Keratinocyte (primary cell): ENCODE data around the gene HTRA3. TPM values are rescaled to one million over a fixed set of nuclear protein-coding genes. Genes with fewer than 3 reads are reported as not detected.

ENCODE experiments used
- DNase-seq: peaks from one replicate; pipeline ENCODE4 v3.0.0-alpha.2; 2011; ENCODE audit warnings: low read depth, missing footprints, low spot score
- FAIRE-seq: peaks from 2 replicates; lab custom pipeline; 2011; peaks lifted over from hg19 to GRCh38; lab: Jason Lieb, UNC
- H2AFZ ChIP-seq: 2 replicates; pipeline ENCODE4 v1.6.0; 2012; ENCODE audit warnings: low read length, control low read depth, inconsistent platforms; ENCODE audit not compliant: control insufficient read depth
- H3K27ac ChIP-seq: 2 replicates; pipeline ENCODE4 v1.5.1; 2011; ENCODE audit warnings: low read length; ENCODE audit not compliant: control insufficient read depth, insufficient read depth
- H3K27me3 ChIP-seq: 3 replicates; pipeline ENCODE4 v1.6.0; 2011; ENCODE audit warnings: low read length; ENCODE audit not compliant: control insufficient read depth, insufficient read depth; ENCODE audit errors: extremely low read depth
- H3K36me3 ChIP-seq, 2 experiments: 2 replicates in 1 of 2; 3 replicates in 1 of 2; pipeline ENCODE4 v1.5.1; 2011; ENCODE audit warnings: low read length in 2 of 2, mild to moderate bottlenecking in 1 of 2; ENCODE audit not compliant: control insufficient read depth in 2 of 2, insufficient read depth in 2 of 2; ENCODE audit errors: extremely low read depth in 1 of 2
- H3K4me1 ChIP-seq: 3 replicates; pipeline ENCODE4 v1.5.1; 2011; ENCODE audit warnings: low read length; ENCODE audit not compliant: control insufficient read depth, insufficient read depth; ENCODE audit errors: extremely low read depth
- H3K4me2 ChIP-seq: 3 replicates; pipeline ENCODE4 v1.6.0; 2011; ENCODE audit warnings: low read depth, low read length; ENCODE audit not compliant: control insufficient read depth, insufficient read depth; ENCODE audit errors: extremely low read depth
- H3K4me3 ChIP-seq, 3 experiments: fragments of 200-600 bp in 1 of 3; sonication (generic) in 1 of 3; 2 replicates in 2 of 3; 3 replicates in 1 of 3; pipeline ENCODE4 v1.5.1; 2011 to 2016; ENCODE audit warnings: low read length in 3 of 3, mild to moderate bottlenecking in 3 of 3, control low read depth in 2 of 3, inconsistent platforms in 1 of 3, low read depth in 1 of 3, mixed read lengths in 1 of 3, mixed run types in 1 of 3, moderate library complexity in 1 of 3; ENCODE audit not compliant: control insufficient read depth in 2 of 3, insufficient read depth in 2 of 3; ENCODE audit errors: extremely low read depth in 1 of 3
- H3K79me2 ChIP-seq: 2 replicates; pipeline ENCODE4 v1.6.0; 2012; ENCODE audit warnings: low read length; ENCODE audit not compliant: control insufficient read depth, insufficient read depth
- H3K9ac ChIP-seq: 3 replicates; pipeline ENCODE4 v1.6.0; 2011; ENCODE audit warnings: low read length; ENCODE audit not compliant: control insufficient read depth, insufficient read depth; ENCODE audit errors: extremely low read depth
- H3K9me1 ChIP-seq: 3 replicates; pipeline ENCODE4 v1.6.0; 2011; ENCODE audit warnings: low read length; ENCODE audit not compliant: control insufficient read depth, insufficient read depth; ENCODE audit errors: extremely low read depth
- H3K9me3 ChIP-seq: 2 replicates; pipeline ENCODE4 v1.5.1; 2012; ENCODE audit warnings: low read depth, low read length; ENCODE audit not compliant: control insufficient read depth
- H4K20me1 ChIP-seq: 3 replicates; pipeline ENCODE4 v1.6.0; 2011; ENCODE audit warnings: low read length; ENCODE audit not compliant: control insufficient read depth, insufficient read depth; ENCODE audit errors: extremely low read depth
- EZH2 ChIP-seq: IDR thresholded peaks from one replicate; pipeline ENCODE4 v1.6.1; 2012; ENCODE audit warnings: inconsistent platforms, mild to moderate bottlenecking, low read length, moderate library complexity
- dilution Hi-C: fragments of 300-500 bp; cut with MboI; formaldehyde crosslinking; loops from one replicate; pipeline ENCODE4 v1.7.0; 2020; ENCODE audit warnings: low sequenced_read_pairs; ENCODE audit not compliant: extremely low pct_ligation_motif_present
- polyA plus RNA-seq, 5 experiments: library from polyadenylated mRNA; depleted of rRNA in 3 of 5; stranded (reverse) in 3 of 5; stranded (forward) in 1 of 5; unstranded in 1 of 5; fragments of >200 nt; gene quantifications; 1 replicate in 1 of 5; 2 replicates in 3 of 5; 3 replicates in 1 of 5; pipeline versions ENCODE4 v1.2.1 to v1.2.3, GENCODE V29; 2011 to 2012; ENCODE audit warnings: missing spikeins in 2 of 5, low read depth in 1 of 5, low replicate concordance in 1 of 5
- TF ChIP-seq, protein P1 (sequence below), 3 experiments: IDR thresholded peaks in 1 of 3; conservative IDR thresholded peaks in 1 of 3; optimal IDR thresholded peaks in 1 of 3; 2 replicates in 2 of 3; 3 replicates in 1 of 3; pipeline versions ENCODE3 to v1.5.1; 2011; ENCODE audit warnings: low read length in 3 of 3, mild to moderate bottlenecking in 3 of 3, moderate library complexity in 2 of 3, control low read depth in 1 of 3, inconsistent platforms in 1 of 3; ENCODE audit not compliant: insufficient read depth in 2 of 3; ENCODE audit errors: extremely low read depth in 1 of 3

Gene HTRA3
- polyA plus RNA-seq, 1 donor (not counting 4 experiments of a cell fraction or from before 2014, with no cell fraction given): not detected

DNA sequence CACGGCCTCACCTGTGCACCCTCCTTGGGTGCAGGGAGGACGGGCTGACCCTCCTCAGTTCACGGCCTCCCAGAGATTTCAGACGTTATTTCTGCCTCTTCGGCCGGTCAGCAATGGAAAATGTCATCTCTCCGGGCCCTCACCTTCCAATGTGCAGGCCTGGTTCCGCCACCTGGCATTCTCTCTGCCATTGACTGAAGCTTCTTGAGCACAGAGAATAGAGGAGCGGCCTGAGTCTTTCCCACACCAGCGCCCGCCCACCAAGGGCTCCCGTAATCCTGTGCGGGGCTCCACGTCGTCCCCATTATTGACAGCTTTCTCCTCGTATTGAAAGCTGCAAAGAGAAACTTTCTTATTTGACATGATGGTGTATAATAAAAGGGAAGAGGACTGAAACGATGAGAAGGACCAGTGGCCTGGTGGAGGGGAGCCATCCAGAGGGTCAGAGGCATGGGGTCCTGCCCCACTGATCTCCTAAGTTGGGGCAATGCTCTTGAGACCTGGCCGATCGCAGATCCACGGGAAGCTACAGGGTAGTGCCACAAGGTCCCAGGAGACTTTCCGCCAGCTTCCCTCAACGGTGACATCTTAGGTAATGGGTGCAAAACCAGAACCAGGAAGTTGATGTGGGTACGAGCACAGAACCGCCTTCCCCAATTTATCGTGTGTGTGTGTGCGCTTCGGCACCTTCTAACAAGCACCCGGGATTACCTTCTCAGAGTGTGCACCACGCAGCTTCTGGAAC lies 20.6 kb downstream of the HTRA3 start:
- no peak for DNase-seq

DNA sequence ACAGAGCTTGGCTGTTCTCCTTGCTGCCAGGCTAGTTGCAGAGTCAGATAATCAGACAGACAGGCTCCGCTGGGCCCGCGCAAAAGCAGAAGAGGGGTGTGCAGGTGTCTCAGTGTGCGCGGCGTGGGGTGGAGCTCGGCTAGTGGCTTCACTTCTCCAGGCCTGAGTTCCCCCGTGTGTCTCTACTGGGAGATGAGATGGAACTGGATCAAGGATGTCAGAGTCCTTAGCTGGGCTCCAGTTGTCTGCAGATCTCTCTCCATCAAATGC lies 21.1 kb downstream of the HTRA3 start:
- no peak for TF ChIP-seq EZH2
- TF ChIP-seq, protein P1, sequence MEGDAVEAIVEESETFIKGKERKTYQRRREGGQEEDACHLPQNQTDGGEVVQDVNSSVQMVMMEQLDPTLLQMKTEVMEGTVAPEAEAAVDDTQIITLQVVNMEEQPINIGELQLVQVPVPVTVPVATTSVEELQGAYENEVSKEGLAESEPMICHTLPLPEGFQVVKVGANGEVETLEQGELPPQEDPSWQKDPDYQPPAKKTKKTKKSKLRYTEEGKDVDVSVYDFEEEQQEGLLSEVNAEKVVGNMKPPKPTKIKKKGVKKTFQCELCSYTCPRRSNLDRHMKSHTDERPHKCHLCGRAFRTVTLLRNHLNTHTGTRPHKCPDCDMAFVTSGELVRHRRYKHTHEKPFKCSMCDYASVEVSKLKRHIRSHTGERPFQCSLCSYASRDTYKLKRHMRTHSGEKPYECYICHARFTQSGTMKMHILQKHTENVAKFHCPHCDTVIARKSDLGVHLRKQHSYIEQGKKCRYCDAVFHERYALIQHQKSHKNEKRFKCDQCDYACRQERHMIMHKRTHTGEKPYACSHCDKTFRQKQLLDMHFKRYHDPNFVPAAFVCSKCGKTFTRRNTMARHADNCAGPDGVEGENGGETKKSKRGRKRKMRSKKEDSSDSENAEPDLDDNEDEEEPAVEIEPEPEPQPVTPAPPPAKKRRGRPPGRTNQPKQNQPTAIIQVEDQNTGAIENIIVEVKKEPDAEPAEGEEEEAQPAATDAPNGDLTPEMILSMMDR (optimal IDR thresholded peaks at IDR 0.05 in 1 of 3, IDR thresholded peaks at IDR 0.05 in 1 of 3, conservative IDR thresholded peaks at IDR 0.05 in 1 of 3; ENCODE audit: extremely low read depth in 1 of 3, insufficient read depth in 2 of 3, low read length in 3 of 3): no peak

More for the DNA sequence above, 20.6 kb downstream of the HTRA3 start:
- no peaks in the 10 kb centered on the region for H3K4me1 ChIP-seq
- H3K9ac ChIP-seq: no peak overlapping the region
- H3K9me1 ChIP-seq: no peaks in the 10 kb centered on the region
- H3K27ac ChIP-seq: no peak overlapping the region
- no peak overlapping the region for H2AFZ ChIP-seq
- no peak for FAIRE-seq
- peaks cover 11% of the 10 kb centered on the region for H3K27me3 ChIP-seq
- H3K79me2 ChIP-seq: no peaks in the 10 kb centered on the region
- H3K4me2 ChIP-seq: no peak overlapping the region
- H4K20me1 ChIP-seq: no peaks in the 10 kb centered on the region
- H3K4me3 ChIP-seq: no peak overlapping the region
- TF ChIP-seq, protein P1 (optimal IDR thresholded peaks at IDR 0.05 in 1 of 3, IDR thresholded peaks at IDR 0.05 in 1 of 3, conservative IDR thresholded peaks at IDR 0.05 in 1 of 3; ENCODE audit: extremely low read depth in 1 of 3, insufficient read depth in 2 of 3, low read length in 3 of 3): no peak
- no peak for TF ChIP-seq EZH2
- no peaks in the 10 kb centered on the region for H3K36me3 ChIP-seq
- dilution Hi-C loops: no loop called here
- no peaks in the 10 kb centered on the region for H3K9me3 ChIP-seq

More for the DNA sequence above, 21.1 kb downstream of the HTRA3 start:
- H3K9me1 ChIP-seq: no peaks in the 10 kb centered on the region
- no peaks in the 10 kb centered on the region for H3K36me3 ChIP-seq
- peaks cover 7% of the 10 kb centered on the region for H3K27me3 ChIP-seq
- DNase-seq (no peak), FAIRE-seq (no peak)
- H3K4me1 ChIP-seq: no peaks in the 10 kb centered on the region
- no peaks in the 10 kb centered on the region for H4K20me1 ChIP-seq
- H3K9me3 ChIP-seq: no peaks in the 10 kb centered on the region
- no peak overlapping the region for H3K4me2 ChIP-seq
- no peak overlapping the region for H3K4me3 ChIP-seq
- no peak overlapping the region for H3K9ac ChIP-seq
- no peak overlapping the region for H3K27ac ChIP-seq
- dilution Hi-C loops: no loop called here
- H3K79me2 ChIP-seq: no peaks in the 10 kb centered on the region
- no peak overlapping the region for H2AFZ ChIP-seq
